Esophagus muscularis mucosa (tissue), 4 donors: Measurements from ENCODE around the gene CDX1.

Source experiments
- EP300 ChIP-seq: sonication (generic); formaldehyde crosslinking; IDR thresholded peaks from one replicate; pipeline ENCODE4 v1.6.1; 2017; ENCODE audit warnings: antibody characterized with exemption
- POLR2A ChIP-seq: fragments of 450-650 bp; IDR thresholded peaks from one replicate; pipeline ENCODE4 v1.6.1; 2017; ENCODE audit warnings: antibody characterized with exemption, moderate library complexity, mild to moderate bottlenecking, low read depth
- POLR2AphosphoS5 ChIP-seq, 2 donors: sonication (generic); formaldehyde crosslinking; IDR thresholded peaks; one replicate each; pipeline ENCODE4 v1.6.1; 2017; ENCODE audit warnings: antibody characterized with exemption in 2 of 2
- TF ChIP-seq, protein P1 (sequence below), 3 experiments: fragments of 200-600 bp in 2 of 3; fragments of 450-650 bp in 1 of 3; sonication (generic) in 2 of 3; IDR thresholded peaks; one replicate each; pipeline ENCODE4 v1.5.1; 2017 to 2019; ENCODE audit warnings: antibody characterized with exemption in 3 of 3, mild to moderate bottlenecking in 2 of 3, moderate library complexity in 1 of 3

DNA sequence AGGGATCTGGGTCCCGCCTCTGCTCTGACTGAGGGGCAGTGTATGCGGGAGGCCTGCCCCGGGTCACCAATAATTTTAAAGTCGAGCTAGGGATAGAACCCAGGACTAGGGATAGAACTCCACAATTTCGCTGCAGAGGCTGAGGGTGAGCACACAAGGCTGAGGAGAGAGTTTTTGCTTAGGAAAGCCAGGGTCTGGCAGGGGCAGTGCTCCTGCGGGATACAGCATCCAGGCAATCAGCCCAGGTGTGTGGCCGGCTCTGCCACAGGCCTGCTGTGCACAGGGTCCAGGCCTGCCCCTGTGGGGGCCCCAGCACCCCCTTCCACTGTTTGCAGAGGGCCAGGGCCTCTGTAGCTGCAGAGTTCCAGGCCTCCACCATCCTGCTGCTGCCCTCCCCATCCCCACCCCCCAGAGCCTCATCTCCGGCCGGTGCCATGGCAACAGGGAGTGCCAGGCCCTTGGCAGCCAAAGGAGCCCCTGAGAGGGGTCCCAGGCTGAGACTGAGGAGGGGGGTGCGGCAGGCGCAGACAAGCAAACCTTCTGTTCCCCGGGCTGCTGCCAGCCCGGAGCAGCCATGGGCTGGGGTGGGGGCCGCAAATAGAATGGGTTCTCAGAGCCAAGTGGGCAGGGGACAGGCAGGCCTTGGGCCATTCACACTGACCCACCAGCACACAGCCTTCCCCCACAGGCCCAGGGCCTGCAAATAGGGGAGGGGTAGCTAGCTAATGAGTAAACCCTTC, 19.5 kb upstream of the CDX1 start:
- TF ChIP-seq, protein P1, sequence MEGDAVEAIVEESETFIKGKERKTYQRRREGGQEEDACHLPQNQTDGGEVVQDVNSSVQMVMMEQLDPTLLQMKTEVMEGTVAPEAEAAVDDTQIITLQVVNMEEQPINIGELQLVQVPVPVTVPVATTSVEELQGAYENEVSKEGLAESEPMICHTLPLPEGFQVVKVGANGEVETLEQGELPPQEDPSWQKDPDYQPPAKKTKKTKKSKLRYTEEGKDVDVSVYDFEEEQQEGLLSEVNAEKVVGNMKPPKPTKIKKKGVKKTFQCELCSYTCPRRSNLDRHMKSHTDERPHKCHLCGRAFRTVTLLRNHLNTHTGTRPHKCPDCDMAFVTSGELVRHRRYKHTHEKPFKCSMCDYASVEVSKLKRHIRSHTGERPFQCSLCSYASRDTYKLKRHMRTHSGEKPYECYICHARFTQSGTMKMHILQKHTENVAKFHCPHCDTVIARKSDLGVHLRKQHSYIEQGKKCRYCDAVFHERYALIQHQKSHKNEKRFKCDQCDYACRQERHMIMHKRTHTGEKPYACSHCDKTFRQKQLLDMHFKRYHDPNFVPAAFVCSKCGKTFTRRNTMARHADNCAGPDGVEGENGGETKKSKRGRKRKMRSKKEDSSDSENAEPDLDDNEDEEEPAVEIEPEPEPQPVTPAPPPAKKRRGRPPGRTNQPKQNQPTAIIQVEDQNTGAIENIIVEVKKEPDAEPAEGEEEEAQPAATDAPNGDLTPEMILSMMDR (IDR thresholded peaks at IDR 0.05) = no peak
- TF ChIP-seq POLR2A = no peak
- TF ChIP-seq EP300 = no peak
- TF ChIP-seq POLR2AphosphoS5 (IDR thresholded peaks at IDR 0.05) = no peak
